GM12874 (cell line): ENCODE measurements around the gene KIF13A.

Experiments used
- CTCF ChIP-seq: IDR thresholded peaks from 2 replicates; pipeline ENCODE4 v1.5.1; 2011; ENCODE audit warnings: low read depth, mild to moderate bottlenecking, control low read depth, low read length, moderate library complexity; ENCODE audit not compliant: insufficient read depth

KIF13A gene

DNA sequence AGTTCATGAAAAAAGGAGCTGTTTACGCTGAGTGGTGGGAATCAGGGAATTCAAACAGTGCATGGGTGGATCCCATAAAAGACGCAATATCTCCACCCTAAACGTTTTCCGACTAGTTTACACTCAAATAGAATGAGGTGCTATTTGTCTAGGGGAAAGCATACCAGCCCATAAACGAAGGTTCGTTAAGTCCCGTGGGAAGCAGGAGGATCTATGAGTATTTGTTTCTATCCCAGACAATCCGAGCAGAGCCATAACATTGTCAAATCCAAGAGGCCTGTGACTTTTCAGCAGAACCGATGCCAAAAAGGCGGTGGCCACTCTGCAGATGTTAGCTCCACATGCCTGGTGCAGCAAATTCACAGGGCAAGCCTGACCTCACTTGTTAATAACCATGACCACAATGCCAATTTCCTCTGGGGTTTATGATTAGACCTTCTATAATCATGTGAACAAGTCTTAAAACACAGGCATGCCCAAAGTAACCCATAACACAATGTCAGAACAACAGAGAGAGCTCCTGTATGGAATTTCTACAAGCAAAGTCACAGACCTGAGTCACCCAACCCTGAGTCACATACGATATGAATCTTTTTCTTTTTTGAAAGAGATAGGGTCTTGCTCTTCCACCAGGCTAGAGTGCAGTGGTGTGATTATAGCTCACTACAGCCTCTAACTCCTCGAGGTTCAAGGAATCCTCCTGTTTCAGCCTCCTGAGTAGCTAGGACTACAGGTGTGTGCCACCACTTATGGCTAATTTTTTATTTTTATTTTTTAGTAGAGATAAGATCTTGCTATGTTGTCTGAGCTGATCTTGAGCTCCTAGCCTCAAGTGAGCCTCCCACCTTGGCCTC lies 123.3 kb downstream of the KIF13A start:
- no peak for TF ChIP-seq CTCF

GRCh38 chr6:17861361-17861760 lies 126.1 kb downstream of the KIF13A start:
- no peak for TF ChIP-seq CTCF

DNA sequence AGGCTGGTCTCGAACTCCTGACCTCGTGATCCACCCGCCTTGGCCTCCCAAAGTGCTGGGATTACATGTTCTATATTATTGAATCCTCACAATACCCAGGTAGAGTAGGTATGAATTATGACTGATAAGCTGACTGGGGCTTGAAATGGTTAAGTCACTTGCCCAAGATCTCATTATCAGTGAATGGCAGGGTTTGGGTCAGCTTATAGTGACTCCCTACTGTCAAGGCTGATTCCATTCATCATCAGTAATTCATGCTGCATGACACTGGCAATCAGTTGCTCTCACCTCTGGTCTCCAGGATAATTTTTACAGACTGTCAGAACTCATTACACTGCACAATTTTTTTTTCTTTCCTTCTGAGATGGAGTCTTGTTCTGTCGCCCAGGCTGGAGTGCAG lies 127.6 kb downstream of the KIF13A start:
- no peak for TF ChIP-seq CTCF

DNA sequence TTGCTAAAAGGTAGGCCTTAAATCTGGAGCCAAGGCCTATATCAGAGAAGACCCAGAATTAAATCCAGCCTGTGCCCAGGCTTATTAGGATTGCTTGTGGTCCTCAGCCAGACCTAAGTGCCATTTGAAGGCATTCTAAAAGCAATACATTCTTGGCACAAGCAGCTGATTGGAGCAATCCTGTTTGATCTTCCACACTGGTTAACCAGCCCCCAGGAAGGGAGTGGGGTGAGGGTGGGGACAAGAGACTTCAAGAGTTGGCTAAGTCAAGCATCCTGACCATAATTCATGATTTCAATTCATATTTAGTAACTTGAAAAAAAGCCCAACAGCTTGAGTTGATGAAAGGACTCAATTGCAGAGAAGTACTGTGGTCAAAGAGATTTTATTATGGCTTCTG lies 128.9 kb downstream of the KIF13A start:
- no peak for TF ChIP-seq CTCF

GRCh38 chr6:17856306-17856705 lies 131.1 kb downstream of the KIF13A start:
- TF ChIP-seq CTCF = no peak

DNA sequence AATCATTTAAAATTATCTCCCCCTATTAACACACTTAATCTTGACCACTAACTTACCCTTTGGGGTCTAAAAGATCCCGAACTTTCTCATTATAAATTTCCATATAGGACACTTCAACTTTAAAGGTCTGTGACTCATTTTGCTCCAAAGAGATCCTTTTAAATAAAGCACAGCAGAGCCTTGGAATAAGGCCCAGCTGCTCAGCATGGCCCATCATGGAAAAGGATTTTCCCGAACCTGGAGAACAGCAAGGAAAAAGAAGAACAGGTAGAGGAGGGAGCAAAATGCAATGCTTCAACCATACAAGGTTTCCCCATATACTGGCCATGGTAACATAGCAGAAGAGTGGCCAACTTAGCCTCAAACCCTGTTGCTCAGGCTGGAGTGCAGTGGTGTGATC lies 132.1 kb downstream of the KIF13A start:
- no peak for TF ChIP-seq CTCF

GRCh38 chr6:17853533-17853932 lies 133.9 kb downstream of the KIF13A start:
- no peak for TF ChIP-seq CTCF
